ENCODE results near the gene FANCE. TPM values are rescaled to one million over a fixed set of nuclear protein-coding genes. Genes with fewer than 3 reads are reported as not detected.

The FANCE gene
- total RNA-seq, 4 donors from 2014 or later = 2.6 to 15.3 (median 9.9) TPM

GRCh38 chr6:35411066-35411465, 41.1 kb upstream of the FANCE start:
- TF ChIP-seq CTCF (IDR thresholded peaks at IDR 0.05; ENCODE audit: low read depth) = no peak

GRCh38 chr6:35412102-35412501, 40.0 kb upstream of the FANCE start:
- no peak for TF ChIP-seq CTCF (IDR thresholded peaks at IDR 0.05; ENCODE audit: low read depth)

- no peak for TF ChIP-seq CTCF (IDR thresholded peaks at IDR 0.05; ENCODE audit: low read depth)
Observed at GRCh38 chr6:35413911-35414310, 38.2 kb upstream of the FANCE start.

- no peak for TF ChIP-seq CTCF (IDR thresholded peaks at IDR 0.05; ENCODE audit: low read depth)
Observed at GRCh38 chr6:35415065-35415891, 36.9 kb upstream of the FANCE start.

GRCh38 chr6:35417979-35418661, 34.0 kb upstream of the FANCE start:
- no peak for TF ChIP-seq CTCF (IDR thresholded peaks at IDR 0.05; ENCODE audit: low read depth)

- no peak for TF ChIP-seq CTCF (IDR thresholded peaks at IDR 0.05; ENCODE audit: low read depth)
Observed at GRCh38 chr6:35419417-35419816, 32.7 kb upstream of the FANCE start.

- no peak for TF ChIP-seq CTCF (IDR thresholded peaks at IDR 0.05; ENCODE audit: low read depth)
Observed at GRCh38 chr6:35419961-35420360, 32.2 kb upstream of the FANCE start.

Data from subcutaneous adipose tissue (tissue), 4 donors.